ENCODE results near the gene SNTG2.

DNA sequence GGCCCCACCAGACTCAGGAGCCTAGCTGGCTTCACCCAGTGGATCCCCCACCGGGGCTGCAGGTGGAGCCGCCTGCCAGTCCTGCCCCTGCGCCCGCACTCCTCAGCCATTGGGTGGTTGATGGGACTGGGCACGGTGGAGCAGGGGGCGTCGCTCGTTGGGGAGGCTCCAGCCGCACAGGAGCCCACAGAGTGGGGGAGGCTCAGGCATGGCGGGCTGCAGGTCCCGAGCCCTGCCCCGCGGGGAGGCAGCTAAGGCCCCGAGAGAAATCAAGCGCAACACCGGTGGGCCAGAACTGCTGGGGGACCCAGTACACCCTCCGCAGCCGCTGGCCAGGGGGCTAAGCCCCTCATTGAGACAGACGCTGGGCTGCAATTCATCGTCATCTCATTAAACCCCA, 184.0 kb downstream of the SNTG2 start:
- TF ChIP-seq, protein P1, sequence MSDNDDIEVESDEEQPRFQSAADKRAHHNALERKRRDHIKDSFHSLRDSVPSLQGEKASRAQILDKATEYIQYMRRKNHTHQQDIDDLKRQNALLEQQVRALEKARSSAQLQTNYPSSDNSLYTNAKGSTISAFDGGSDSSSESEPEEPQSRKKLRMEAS (IDR thresholded peaks at IDR 0.05; ENCODE audit: insufficient read depth, insufficient read length), result no peak
- TF ChIP-seq POLR2A (IDR thresholded peaks at IDR 0.05; ENCODE audit: low read depth, low read length), result no peak
- no peak for TF ChIP-seq CTCF (IDR thresholded peaks at IDR 0.05; ENCODE audit: extremely low read depth in 1 of 2, insufficient read depth in 1 of 2, low read depth in 1 of 2, low read length in 2 of 2)
- TF ChIP-seq POLR2AphosphoS5 (IDR thresholded peaks at IDR 0.05; ENCODE audit: insufficient read depth, low read depth, low read length), result no peak
- TF ChIP-seq EZH2 (IDR thresholded peaks at IDR 0.05; ENCODE audit: borderline replicate concordance, low read depth, low read length, severe bottlenecking), result no peak
- TF ChIP-seq GATA2 (IDR thresholded peaks at IDR 0.05; ENCODE audit: insufficient read depth, insufficient read length, low read depth, low read length), result no peak
- TF ChIP-seq JUN (IDR thresholded peaks at IDR 0.05; ENCODE audit: borderline replicate concordance, insufficient read depth, insufficient read length, low read depth), result no peak
